Parathyroid adenoma (tissue), 2 donors: Measurements from ENCODE around the gene SCUBE2.
"Not testable (repeated sequence)": the region's sequence is repeated elsewhere in the genome, so short reads cannot be mapped to it uniquely, and the experiment has no call there.

ENCODE experiments used
- H2AFZ ChIP-seq: fragments of 300-600 bp; sonication (generic); one replicate; pipeline ENCODE4 v1.7.0; 2017; ENCODE audit warnings: antibody characterized with exemption, mild to moderate bottlenecking
- H3K27ac ChIP-seq: fragments of 300-600 bp; sonication (generic); one replicate; pipeline ENCODE4 v1.7.0; 2017
- H3K27me3 ChIP-seq: fragments of 300-600 bp; sonication (generic); one replicate; pipeline ENCODE4 v1.7.0; 2017; ENCODE audit warnings: low read length; ENCODE audit not compliant: control insufficient read depth, insufficient read depth
- H3K36me3 ChIP-seq: fragments of 300-600 bp; sonication (generic); one replicate; pipeline ENCODE4 v1.7.0; 2017; ENCODE audit warnings: low read length; ENCODE audit not compliant: control insufficient read depth, insufficient read depth
- H3K4me1 ChIP-seq: fragments of 300-600 bp; sonication (generic); one replicate; pipeline ENCODE4 v1.7.0; 2017; ENCODE audit warnings: control low read depth
- H3K4me2 ChIP-seq: fragments of 300-600 bp; sonication (generic); one replicate; pipeline ENCODE4 v1.7.0; 2017; ENCODE audit warnings: low read length
- H3K4me3 ChIP-seq: fragments of 300-600 bp; sonication (generic); one replicate; pipeline ENCODE4 v1.7.0; 2017; ENCODE audit warnings: low read depth, low read length
- H3K79me2 ChIP-seq: fragments of 300-600 bp; sonication (generic); one replicate; pipeline ENCODE4 v1.7.0; 2017; ENCODE audit warnings: control low read depth
- H3K9ac ChIP-seq: fragments of 300-600 bp; sonication (generic); one replicate; pipeline ENCODE4 v1.7.0; 2017; ENCODE audit warnings: mild to moderate bottlenecking
- H3K9me3 ChIP-seq: fragments of 300-600 bp; sonication (generic); one replicate; pipeline ENCODE4 v1.7.0; 2017; ENCODE audit warnings: low read length; ENCODE audit not compliant: control insufficient read depth
- CTCF ChIP-seq: fragments of 300-600 bp; sonication (generic); IDR thresholded peaks from one replicate; pipeline ENCODE4 v1.7.0; 2017; ENCODE audit warnings: antibody characterized with exemption, mild to moderate bottlenecking
- donor health status: primary hyperparathyroidism.

The SCUBE2 gene

GRCh38 chr11:8997451-8997850 is 93.9 kb downstream of the SCUBE2 start:
- TF ChIP-seq CTCF, result no peak
- no peaks in the 10 kb centered on the region for H3K27me3 ChIP-seq
- H3K9ac ChIP-seq, result no peak overlapping the region
- no peaks in the 10 kb centered on the region for H3K36me3 ChIP-seq
- H3K4me3 ChIP-seq, result no peak overlapping the region
- no peaks in the 10 kb centered on the region for H3K9me3 ChIP-seq
- no peaks in the 10 kb centered on the region for H3K79me2 ChIP-seq
- no peak overlapping the region for H3K4me2 ChIP-seq
- no peaks in the 10 kb centered on the region for H3K4me1 ChIP-seq
- no peak overlapping the region for H2AFZ ChIP-seq
- H3K27ac ChIP-seq, result no peak overlapping the region

DNA sequence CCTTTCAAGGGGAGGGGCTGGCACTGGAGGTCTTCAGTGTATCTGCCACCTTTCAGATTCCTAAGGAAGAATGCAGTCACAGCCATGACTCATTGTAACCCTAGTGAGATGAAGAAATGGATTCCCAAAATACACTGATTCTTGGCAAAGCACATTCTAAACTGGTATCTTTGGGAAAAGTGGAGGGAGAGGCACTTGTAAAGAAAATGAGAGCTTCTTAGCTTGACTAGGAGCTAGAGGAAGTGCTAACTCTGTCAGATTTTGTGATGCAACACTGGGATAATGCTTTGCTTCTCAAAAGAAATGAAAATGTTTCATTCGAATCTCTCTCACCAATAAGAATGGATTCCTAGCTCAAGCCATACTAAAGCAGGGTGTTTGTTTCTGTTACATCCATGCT is 101.9 kb downstream of the SCUBE2 start:
- Histone ChIP-seq H3K9ac (no peak overlapping the region), H3K27ac (no peak overlapping the region), H3K4me3 (no peak overlapping the region), H3K4me2 (no peak overlapping the region), H3K9me3 (no peaks in the 10 kb centered on the region), H3K27me3 (no peaks in the 10 kb centered on the region), H3K79me2 (no peaks in the 10 kb centered on the region), H3K36me3 (no peaks in the 10 kb centered on the region), H2AFZ (no peak overlapping the region), H3K4me1 (no peaks in the 10 kb centered on the region)
- TF ChIP-seq CTCF, result no peak

- Histone ChIP-seq H3K9ac (no peak overlapping the region), H3K4me3 (no peak overlapping the region), H3K79me2 (no peaks in the 10 kb centered on the region), H3K27me3 (no peaks in the 10 kb centered on the region), H3K27ac (no peak overlapping the region), H3K9me3 (no peaks in the 10 kb centered on the region), H3K4me2 (no peak overlapping the region), H3K4me1 (no peaks in the 10 kb centered on the region), H3K36me3 (no peaks in the 10 kb centered on the region), H2AFZ (no peak overlapping the region)
- TF ChIP-seq CTCF, result no peak
Observed at GRCh38 chr11:8988329-8989234, 102.8 kb downstream of the SCUBE2 start.

DNA sequence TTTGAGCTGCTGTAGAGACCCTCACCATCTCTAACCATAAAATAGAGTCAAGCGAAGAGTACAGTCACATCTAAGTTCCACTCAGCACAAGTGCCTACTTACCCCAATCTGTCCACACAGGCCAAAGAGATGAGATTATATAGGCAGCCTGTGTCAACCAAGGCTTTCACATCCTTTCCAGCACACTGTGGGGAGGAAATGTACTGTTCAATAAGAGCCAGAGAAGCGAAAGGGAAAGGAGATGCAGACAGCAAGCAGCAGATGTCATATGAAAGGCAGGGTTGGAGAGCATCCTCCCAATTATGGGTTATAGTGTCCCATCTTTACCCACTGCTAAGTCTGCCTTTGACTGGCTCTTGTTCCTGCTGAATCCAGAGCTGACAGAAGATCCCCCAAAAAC is 104.0 kb downstream of the SCUBE2 start:
- Histone ChIP-seq H3K36me3 (no peaks in the 10 kb centered on the region), H3K4me2 (no peak overlapping the region), H3K27ac (no peak overlapping the region), H3K4me1 (no peaks in the 10 kb centered on the region), H3K79me2 (no peaks in the 10 kb centered on the region), H3K9me3 (no peaks in the 10 kb centered on the region), H2AFZ (no peak overlapping the region), H3K4me3 (no peak overlapping the region), H3K9ac (no peak overlapping the region), H3K27me3 (no peaks in the 10 kb centered on the region)
- TF ChIP-seq CTCF, result no peak

DNA sequence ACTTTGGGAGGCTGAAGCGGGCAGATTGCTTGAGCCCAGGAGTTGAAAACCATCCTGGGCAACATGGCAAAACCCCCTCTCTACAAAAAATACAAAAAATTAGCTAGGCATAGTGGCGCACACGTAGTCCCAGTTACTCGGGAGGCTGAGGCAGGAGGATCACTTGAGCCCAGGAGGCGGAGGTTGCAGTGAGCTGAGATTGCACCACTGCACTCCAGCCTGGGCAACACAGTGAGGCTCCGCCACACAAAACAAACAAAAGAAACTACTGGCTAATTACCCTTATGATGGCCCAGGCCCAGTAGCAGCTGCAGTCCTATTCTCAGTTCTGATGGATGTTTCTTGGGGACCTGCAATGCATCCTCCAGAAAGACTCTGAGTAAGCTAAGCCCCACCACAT is 104.6 kb downstream of the SCUBE2 start:
- H3K27me3 ChIP-seq, H3K36me3 ChIP-seq, H3K79me2 ChIP-seq, H3K4me1 ChIP-seq, H3K9ac ChIP-seq, H2AFZ ChIP-seq, H3K9me3 ChIP-seq, H3K4me3 ChIP-seq, H3K27ac ChIP-seq, H3K4me2 ChIP-seq: not testable (repeated sequence)
